Activated naive CD8-positive, alpha-beta T cell treated with anti-CD3 and anti-CD28 coated beads, Interleukin-2, amount 50 U/mL, for 24 hours (primary cell): ENCODE results near the gene CIRBP.
A peak's percentile ranks its signal among the peaks of the same experiment; 100 is the strongest.

ENCODE experiments used
- ATAC-seq: fragments of 150-1000 bp; cut with Tn5 transposase; one replicate; pipeline ENCODE4 v1.10.0; 2021
- DNase-seq: peaks from one replicate; pipeline ENCODE4 v3.0.0; 2021
- H3K27ac Mint-ChIP-seq: one replicate; pipeline ENCODE4 v1.8.0; 2021; ENCODE audit warnings: mild to moderate bottlenecking, mixed read lengths
- H3K27me3 Mint-ChIP-seq: one replicate; pipeline ENCODE4 v1.8.0; 2021; ENCODE audit warnings: mixed read lengths
- H3K36me3 Mint-ChIP-seq: one replicate; pipeline ENCODE4 v1.8.0; 2021; ENCODE audit warnings: low read depth, mixed read lengths
- H3K4me1 Mint-ChIP-seq: one replicate; pipeline ENCODE4 v1.8.0; 2021; ENCODE audit warnings: mixed read lengths
- H3K4me3 Mint-ChIP-seq: one replicate; pipeline ENCODE4 v1.8.0; 2021; ENCODE audit warnings: mild to moderate bottlenecking, moderate library complexity, mixed read lengths
- H3K9me3 Mint-ChIP-seq: one replicate; pipeline ENCODE4 v1.8.0; 2021; ENCODE audit warnings: mixed read lengths

CIRBP gene

DNA sequence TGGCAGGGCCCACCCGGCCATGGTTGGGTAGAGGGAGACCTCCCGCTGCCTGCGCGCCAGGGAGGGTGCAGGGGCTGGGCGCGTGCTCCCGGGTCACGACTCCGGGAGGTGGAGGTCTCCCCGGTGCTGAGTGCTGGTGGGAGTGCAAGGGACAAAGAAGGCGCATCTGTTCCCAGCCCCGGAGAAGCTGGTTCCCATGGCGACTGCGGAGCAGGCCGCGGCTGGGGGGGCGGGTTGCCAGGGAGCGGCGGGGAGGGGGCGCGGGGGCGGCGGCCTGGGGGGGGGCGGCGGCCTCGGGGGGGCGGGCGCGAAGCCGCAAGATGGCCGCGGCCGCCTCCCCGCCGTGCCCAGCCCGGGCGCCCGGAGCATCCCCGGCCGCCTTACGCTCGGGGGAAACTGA, 32.6 kb upstream of the CIRBP start:
- Mint-ChIP-seq H3K27ac (no peak overlapping the region), H3K4me1 (peaks cover 25% of the 10 kb centered on the region), H3K4me3 (no peak overlapping the region), H3K9me3 (no peaks in the 10 kb centered on the region), H3K36me3 (no peaks in the 10 kb centered on the region), H3K27me3 (peaks cover 14% of the 10 kb centered on the region)
- ATAC-seq (no peak), DNase-seq (no peak)

DNA sequence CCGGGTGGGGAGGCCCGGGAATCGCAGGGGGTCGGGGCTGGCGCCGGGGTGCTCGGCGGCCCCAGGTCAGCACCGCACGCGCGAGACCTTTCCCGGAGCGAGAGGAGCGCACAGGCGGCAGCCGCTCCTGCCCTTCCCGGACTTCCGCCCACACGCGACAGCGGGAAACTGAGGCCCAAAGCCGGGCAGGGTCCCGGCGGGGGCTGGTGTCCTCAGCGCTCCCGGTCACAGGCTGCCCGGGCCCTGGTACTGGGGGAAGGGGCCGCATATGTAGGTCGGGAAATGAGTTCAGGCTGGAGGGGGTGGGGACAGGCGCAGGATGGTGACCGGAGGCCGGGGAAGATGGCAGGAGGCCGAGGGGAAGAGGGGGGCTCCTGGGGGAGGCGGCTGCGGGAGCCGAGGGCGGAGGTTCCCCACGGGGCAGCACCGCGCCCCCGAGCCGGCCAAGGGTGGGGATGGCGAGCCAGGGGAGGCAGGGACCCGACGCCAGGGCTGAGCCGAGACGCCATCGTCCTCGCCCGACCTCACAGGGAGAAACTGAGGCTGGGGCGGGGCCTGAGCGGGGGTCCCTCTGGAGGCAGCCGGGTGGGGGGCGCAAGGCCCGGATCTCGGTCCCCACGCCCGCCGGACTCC, 32.0 kb upstream of the CIRBP start:
- H3K36me3 Mint-ChIP-seq = no peaks in the 10 kb centered on the region
- H3K4me3 Mint-ChIP-seq = peak overlapping the region; percentile 21
- ATAC-seq (no peak), DNase-seq (no peak)
- peaks cover 25% of the 10 kb centered on the region for H3K4me1 Mint-ChIP-seq
- H3K27ac Mint-ChIP-seq = no peak overlapping the region
- H3K27me3 Mint-ChIP-seq = peaks cover 14% of the 10 kb centered on the region
- H3K9me3 Mint-ChIP-seq = no peaks in the 10 kb centered on the region

DNA sequence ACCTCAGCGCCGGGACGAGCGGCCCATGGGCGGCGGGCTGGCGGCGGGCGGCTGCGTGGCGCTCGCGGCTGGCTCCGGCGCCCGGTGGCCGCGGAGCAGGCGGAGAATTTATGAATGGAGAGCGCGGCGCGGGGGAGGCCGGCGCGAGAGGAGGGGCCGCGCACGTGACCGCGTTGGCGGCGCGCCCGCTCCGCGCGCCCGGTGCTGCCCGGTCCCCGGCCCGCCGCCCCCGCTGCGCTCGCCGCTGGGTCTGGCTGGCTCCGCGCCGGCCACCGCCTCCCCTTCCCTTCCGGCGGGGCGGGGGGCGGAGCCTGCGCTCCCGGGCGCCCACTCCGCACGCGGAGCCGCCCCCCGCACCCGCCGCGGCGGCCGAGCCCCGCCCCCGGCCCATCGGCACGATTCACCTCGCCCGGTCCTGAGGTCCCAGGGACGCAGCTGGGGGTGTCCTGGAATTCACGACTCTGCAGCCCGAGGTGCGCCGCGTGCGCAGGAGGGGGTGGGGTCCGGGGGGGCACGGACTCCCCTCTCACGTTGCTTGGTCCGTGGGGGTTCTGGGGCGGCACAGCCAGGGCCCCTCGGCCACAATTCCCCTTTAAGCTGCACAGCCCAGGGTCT, 31.3 kb upstream of the CIRBP start, which contains the start of gene CBARP:
Gene CBARP (minus strand): TSS at position 252 of the 615 bp plus-strand sequence. CDS start 1,905 bp downstream, outside the sequence.
- Mint-ChIP-seq H3K4me3 (peak within 1 kb of the TSS; percentile 61), H3K27me3 (peaks cover 14% of the 10 kb centered on the region), H3K4me1 (peaks cover 27% of the 10 kb centered on the region), H3K36me3 (peaks cover under 1% of the 10 kb centered on the region), H3K9me3 (no peaks in the 10 kb centered on the region), H3K27ac (peak within 1 kb of the TSS; percentile 22)
- DNase-seq (peak; percentile 36), ATAC-seq (no peak)

DNA sequence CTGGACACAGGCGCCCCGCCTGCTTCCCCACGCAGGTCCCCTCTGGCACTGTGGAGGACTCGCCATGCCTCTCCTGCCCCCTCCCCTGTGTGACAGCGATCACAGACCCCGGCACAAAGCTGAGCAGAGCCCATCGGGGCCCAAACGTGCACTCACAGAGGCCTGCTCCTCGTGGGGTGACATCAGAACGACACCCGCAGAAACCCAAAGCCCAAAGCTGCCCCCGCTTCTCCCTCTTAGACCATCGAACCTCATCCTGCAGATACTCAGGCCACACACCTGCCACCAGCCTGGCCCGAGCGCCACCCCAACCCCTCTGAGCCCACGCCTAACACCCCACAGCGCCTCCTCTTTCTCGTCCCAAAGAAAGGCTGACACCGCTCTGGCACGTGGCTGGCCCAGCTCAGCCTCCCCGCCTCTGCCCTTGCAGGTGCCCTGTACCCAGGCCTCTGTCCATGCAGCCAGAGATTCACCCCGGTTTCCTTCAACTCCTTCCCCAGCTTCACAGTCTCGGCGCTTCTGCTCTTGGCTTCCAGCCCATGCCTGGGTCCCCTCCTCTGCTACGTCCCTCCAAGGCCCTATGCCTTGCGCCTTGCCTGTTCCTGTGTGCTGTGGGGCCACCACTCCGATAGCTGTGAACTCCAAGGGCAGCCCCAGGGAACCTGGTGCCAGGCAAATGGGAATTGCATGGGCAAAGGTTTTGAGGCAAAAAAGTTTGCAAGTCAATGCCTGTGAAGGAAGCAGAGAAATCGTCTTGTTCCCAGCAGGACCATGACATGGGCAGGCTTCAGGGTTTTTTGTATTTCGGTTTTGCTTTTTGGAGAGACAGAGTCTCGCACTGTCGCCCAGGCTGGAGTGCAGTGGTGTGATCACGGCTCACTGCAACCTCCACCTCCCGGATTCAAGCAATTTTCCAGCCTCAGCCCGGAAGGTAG, 30.5 kb upstream of the CIRBP start:
- peaks cover 33% of the 10 kb centered on the region for H3K4me1 Mint-ChIP-seq
- peak overlapping the region; percentile 61 for H3K4me3 Mint-ChIP-seq
- peaks cover 14% of the 10 kb centered on the region for H3K27me3 Mint-ChIP-seq
- no peak for DNase-seq
- H3K27ac Mint-ChIP-seq = peak overlapping the region; percentile 22
- ATAC-seq = no peak
- no peaks in the 10 kb centered on the region for H3K9me3 Mint-ChIP-seq
- H3K36me3 Mint-ChIP-seq = peaks cover 2% of the 10 kb centered on the region

DNA sequence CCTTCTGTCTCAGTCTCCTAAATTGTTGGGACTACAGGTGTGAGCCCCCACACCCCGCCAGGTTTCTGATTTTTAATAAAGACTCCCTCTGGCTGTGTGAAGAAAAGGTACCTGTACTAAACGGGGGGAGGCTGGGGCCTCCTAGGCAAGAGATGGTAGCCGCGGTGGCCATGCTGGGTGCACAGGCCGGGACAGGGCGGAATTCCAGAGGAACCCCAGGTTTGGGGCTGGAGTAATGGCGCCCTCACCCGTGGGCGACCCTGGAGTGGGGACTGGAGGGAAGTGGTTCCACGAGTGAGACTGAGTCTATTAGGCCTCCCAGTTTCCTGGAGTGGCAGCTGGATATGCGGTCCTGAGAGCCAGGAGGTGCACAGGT, 29.7 kb upstream of the CIRBP start:
- ATAC-seq = no peak

DNA sequence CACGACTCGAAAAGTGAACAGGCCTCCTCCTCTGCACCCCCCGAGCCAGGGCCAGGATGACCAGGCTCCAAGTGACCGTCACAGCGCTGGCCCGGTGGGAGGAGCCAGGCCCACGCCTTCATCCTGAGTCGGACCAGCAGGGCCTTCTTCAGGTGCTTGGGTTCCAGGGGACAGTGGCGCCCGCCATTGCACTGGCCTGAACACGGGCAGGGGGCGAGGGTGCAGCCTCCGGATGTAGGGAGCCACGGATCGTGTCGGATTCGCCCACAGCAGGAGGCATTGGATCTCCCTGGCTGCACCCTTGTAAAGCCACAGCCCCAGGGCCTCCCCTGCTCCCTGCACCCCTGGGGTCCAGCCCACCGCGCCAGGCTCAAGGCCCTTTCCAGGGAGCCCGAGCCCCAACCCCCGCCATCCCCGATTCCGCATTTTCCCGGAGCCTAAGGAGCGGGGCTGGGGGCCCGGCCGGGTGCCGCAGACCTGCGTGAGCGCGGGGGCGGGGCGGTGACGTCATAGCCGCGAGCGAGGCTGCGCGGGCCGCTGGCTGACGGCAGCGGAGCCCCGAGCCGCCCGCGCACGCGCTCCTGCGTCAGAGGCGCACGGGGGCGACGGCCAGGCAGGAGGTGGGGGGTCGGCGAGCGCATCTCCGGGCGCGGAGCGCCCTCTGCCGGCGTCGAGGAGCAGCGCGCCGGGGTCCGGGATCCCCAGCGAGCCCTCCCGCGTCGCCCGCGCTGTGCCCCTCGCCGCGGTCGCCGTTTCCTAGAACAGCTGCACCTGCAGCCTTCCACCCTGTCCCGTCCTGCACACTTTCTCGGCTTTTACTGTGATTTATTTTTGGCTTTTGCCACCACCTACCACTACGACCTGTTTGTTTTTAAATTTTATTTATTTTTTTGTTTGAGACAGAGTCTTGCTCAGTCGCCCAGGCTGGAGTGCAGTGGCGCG, 29.1 kb upstream of the CIRBP start:
- Mint-ChIP-seq H3K9me3 (no peaks in the 10 kb centered on the region), H3K36me3 (peaks cover 2% of the 10 kb centered on the region), H3K4me1 (peaks cover 38% of the 10 kb centered on the region), H3K27ac (peak overlapping the region; percentile 60), H3K27me3 (peaks cover 14% of the 10 kb centered on the region), H3K4me3 (peak overlapping the region; percentile 86)
- DNase-seq (peak; percentile 95), ATAC-seq (peak; percentile 39)

More for the DNA sequence above, 29.7 kb upstream of the CIRBP start:
- peak overlapping the region; percentile 60 for H3K27ac Mint-ChIP-seq
- no peak for DNase-seq
- H3K27me3 Mint-ChIP-seq = peaks cover 14% of the 10 kb centered on the region
- peaks cover 2% of the 10 kb centered on the region for H3K36me3 Mint-ChIP-seq
- H3K9me3 Mint-ChIP-seq = no peaks in the 10 kb centered on the region
- peaks cover 33% of the 10 kb centered on the region for H3K4me1 Mint-ChIP-seq
- H3K4me3 Mint-ChIP-seq = no peak overlapping the region

GRCh38 chr19:1240925-1241324, 28.2 kb upstream of the CIRBP start:
- Mint-ChIP-seq H3K9me3 (no peaks in the 10 kb centered on the region), H3K27ac (no peak overlapping the region), H3K27me3 (peaks cover 14% of the 10 kb centered on the region), H3K4me3 (peak overlapping the region; percentile 86), H3K36me3 (peaks cover 2% of the 10 kb centered on the region), H3K4me1 (peaks cover 38% of the 10 kb centered on the region)
- DNase-seq (no peak), ATAC-seq (no peak)

GRCh38 chr19:1241417-1242095, 27.6 kb upstream of the CIRBP start, which contains the start of gene ATP5F1D:
ATP5F1D (plus strand) TSS chr19:1241751; CDS start chr19:1241851, 100 bp downstream.
- H3K27me3 Mint-ChIP-seq = peaks cover 14% of the 10 kb centered on the region
- H3K9me3 Mint-ChIP-seq = no peaks in the 10 kb centered on the region
- peaks cover 38% of the 10 kb centered on the region for H3K4me1 Mint-ChIP-seq
- peak; percentile 95 for DNase-seq
- peak; percentile 74 for ATAC-seq
- H3K36me3 Mint-ChIP-seq = peaks cover 2% of the 10 kb centered on the region
- H3K4me3 Mint-ChIP-seq = peak within 1 kb of the TSS; percentile 86
- peak within 1 kb of the TSS; percentile 88 for H3K27ac Mint-ChIP-seq

GRCh38 chr19:1243768-1244692, 25.1 kb upstream of the CIRBP start:
- peaks cover 2% of the 10 kb centered on the region for H3K36me3 Mint-ChIP-seq
- ATAC-seq (peak; percentile 53), DNase-seq (peak; percentile 91)
- H3K9me3 Mint-ChIP-seq = no peaks in the 10 kb centered on the region
- peak overlapping the region; percentile 86 for H3K4me3 Mint-ChIP-seq
- no peak overlapping the region for H3K27ac Mint-ChIP-seq
- H3K4me1 Mint-ChIP-seq = peaks cover 30% of the 10 kb centered on the region
- peaks cover 6% of the 10 kb centered on the region for H3K27me3 Mint-ChIP-seq

DNA sequence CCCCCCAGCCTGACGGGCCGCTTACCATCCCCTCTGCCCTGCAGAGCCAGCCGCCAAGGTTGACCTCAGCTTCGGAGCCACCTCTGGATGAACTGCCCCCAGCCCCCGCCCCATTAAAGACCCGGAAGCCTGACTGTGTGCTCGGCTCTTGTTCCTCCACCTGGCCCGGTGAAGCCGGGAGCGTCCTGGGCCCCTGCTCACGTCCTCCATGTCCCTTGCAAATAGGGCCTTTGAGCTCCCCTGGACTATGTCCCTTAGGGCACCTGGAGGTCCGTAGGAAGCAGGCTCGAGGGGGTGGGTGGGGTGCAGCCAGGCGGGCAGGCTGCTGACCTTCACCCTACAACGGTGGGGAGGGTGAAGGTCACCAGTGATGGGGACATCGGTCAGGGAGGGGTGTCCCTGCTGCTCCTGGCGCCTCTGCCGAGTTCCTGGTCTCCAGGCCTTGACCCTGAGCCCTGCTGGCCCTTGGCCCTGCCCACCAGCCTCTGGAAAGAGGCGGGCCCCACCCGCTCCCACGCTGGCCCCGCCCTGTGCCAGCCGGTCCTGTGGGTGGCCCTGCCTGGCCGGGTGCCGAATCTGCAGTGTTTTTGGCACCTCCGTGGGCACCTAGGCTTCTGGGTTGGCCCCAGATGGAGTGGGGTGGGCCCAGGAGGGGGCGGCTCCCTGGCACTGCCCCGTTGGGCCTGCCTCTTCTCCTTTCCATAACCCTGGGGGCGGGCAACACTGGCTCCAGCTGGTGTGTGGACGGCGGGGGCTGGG, 24.3 kb upstream of the CIRBP start:
- H3K36me3 Mint-ChIP-seq = peaks cover 3% of the 10 kb centered on the region
- ATAC-seq = no peak
- no peak overlapping the region for H3K27ac Mint-ChIP-seq
- peak overlapping the region; percentile 61 for H3K4me3 Mint-ChIP-seq
- DNase-seq = no peak
- peaks cover 2% of the 10 kb centered on the region for H3K27me3 Mint-ChIP-seq
- H3K4me1 Mint-ChIP-seq = peaks cover 25% of the 10 kb centered on the region
- no peaks in the 10 kb centered on the region for H3K9me3 Mint-ChIP-seq

DNA sequence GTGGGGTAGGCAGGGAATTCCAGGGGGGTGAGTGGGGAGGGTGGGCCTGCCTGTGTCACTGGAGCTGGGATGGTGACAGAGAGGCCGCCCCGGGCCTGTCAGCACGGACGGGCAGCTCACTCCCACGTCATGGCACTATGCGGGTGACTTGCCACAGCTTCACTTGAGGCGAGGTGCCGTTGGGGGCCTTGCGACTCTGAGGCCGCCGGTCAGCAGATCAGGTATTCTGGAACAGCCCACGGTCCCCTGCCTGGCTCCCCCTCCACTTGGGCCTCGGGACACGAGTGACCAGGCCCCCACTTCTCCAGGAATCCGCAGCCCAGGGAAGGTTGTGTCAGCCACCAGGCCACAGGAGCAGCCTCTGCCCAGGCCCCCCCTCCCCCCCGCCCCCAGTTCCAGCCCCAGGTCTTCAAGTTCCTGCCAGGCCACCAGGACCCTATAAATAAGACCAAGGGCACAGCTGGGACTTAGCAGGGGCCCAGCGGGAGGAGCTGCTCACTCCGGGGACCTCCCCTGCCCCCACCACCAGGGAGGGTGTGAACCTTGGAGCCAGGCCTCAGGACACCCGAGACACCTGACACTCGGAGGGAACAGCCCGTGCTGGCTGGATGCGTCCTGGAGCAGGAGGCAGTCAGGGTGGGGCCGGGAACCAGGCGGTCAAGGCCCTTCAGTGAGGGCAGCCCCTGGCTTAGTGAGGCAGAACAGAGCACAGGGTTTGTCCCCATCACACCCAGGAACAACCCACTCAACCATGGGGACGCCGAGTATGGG, 23.5 kb upstream of the CIRBP start:
- H3K27me3 Mint-ChIP-seq = peaks cover 2% of the 10 kb centered on the region
- no peak for ATAC-seq
- no peaks in the 10 kb centered on the region for H3K9me3 Mint-ChIP-seq
- peaks cover 3% of the 10 kb centered on the region for H3K36me3 Mint-ChIP-seq
- H3K4me1 Mint-ChIP-seq = peaks cover 22% of the 10 kb centered on the region
- DNase-seq = no peak
- no peak overlapping the region for H3K27ac Mint-ChIP-seq
- H3K4me3 Mint-ChIP-seq = no peak overlapping the region
